ENCODE data around the gene SLC16A3.

DNA sequence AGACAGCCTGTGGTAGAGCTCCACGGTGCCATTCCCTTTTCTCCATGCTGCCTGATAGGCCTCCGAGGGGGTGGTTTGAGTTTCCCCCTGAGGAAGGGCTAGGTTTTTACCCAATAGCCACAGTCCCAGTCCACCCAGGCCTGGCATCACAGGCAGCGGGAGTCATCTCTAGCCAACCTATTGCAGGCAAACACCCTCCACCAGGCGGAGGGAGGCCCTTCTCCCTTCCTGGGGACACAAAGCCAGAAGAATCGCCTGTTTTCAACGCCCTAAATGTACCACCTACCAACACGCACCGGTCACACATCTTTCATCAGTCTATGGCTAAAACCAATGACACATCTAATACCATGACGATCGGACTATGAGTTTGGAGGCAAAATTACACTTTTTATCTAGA lies 37.3 kb downstream of the SLC16A3 start:
- TF ChIP-seq, protein P1, sequence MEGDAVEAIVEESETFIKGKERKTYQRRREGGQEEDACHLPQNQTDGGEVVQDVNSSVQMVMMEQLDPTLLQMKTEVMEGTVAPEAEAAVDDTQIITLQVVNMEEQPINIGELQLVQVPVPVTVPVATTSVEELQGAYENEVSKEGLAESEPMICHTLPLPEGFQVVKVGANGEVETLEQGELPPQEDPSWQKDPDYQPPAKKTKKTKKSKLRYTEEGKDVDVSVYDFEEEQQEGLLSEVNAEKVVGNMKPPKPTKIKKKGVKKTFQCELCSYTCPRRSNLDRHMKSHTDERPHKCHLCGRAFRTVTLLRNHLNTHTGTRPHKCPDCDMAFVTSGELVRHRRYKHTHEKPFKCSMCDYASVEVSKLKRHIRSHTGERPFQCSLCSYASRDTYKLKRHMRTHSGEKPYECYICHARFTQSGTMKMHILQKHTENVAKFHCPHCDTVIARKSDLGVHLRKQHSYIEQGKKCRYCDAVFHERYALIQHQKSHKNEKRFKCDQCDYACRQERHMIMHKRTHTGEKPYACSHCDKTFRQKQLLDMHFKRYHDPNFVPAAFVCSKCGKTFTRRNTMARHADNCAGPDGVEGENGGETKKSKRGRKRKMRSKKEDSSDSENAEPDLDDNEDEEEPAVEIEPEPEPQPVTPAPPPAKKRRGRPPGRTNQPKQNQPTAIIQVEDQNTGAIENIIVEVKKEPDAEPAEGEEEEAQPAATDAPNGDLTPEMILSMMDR (conservative IDR thresholded peaks at IDR 0.05): no peak
- no peak for TF ChIP-seq EZH2 (IDR thresholded peaks at IDR 0.05; ENCODE audit: low read depth)

Measured in PC-9 (cell line).